Mesothelial cell of epicardium (in vitro differentiated cells): ENCODE results near the gene DTNB. TPM values are rescaled to one million over a fixed set of nuclear protein-coding genes. Genes with fewer than 3 reads are reported as not detected.

ENCODE experiments used
- DNase-seq, 2 experiments: peaks; one replicate each; pipeline ENCODE4 v3.0.0; 2021; ENCODE audit warnings: low spot score in 2 of 2; ENCODE audit not compliant: unreplicated experiment in 2 of 2
- H3K27ac Mint-ChIP-seq: 2 replicates; pipeline ENCODE4 v1.8.0; 2021; ENCODE audit warnings: mixed read lengths
- H3K27me3 Mint-ChIP-seq: 2 replicates; pipeline ENCODE4 v1.8.0; 2021; ENCODE audit warnings: low read depth, mixed read lengths
- H3K36me3 Mint-ChIP-seq: 2 replicates; pipeline ENCODE4 v1.8.0; 2021; ENCODE audit warnings: mixed read lengths
- H3K4me1 Mint-ChIP-seq: 2 replicates; pipeline ENCODE4 v1.8.0; 2021; ENCODE audit warnings: mixed read lengths
- H3K4me3 Mint-ChIP-seq: 2 replicates; pipeline ENCODE4 v1.8.0; 2021; ENCODE audit warnings: mild to moderate bottlenecking, moderate library complexity, mixed read lengths
- H3K9me3 Mint-ChIP-seq: 2 replicates; pipeline ENCODE4 v1.8.0; 2021; ENCODE audit warnings: mixed read lengths
- CTCF ChIP-seq: fragments of 200-600 bp; sonication (generic); IDR thresholded peaks from one replicate; pipeline ENCODE4 v1.5.0; 2021; ENCODE audit warnings: antibody characterized with exemption; ENCODE audit not compliant: unreplicated experiment
- total RNA-seq: library from RNA; stranded (reverse); gene quantifications from 3 replicates; pipeline ENCODE4 v1.2.1, GENCODE V29; 2021

DTNB gene
- total RNA-seq, 1 donor from 2014 or later: 36.3 TPM

GRCh38 chr2:25596516-25597244, 76.7 kb downstream of the DTNB start:
- DNase-seq: no peak
- Mint-ChIP-seq H3K9me3 (peaks cover 8% of the 10 kb centered on the region), H3K4me3 (no peak overlapping the region), H3K36me3 (peaks cover 9% of the 10 kb centered on the region), H3K4me1 (peaks cover 15% of the 10 kb centered on the region), H3K27me3 (no peaks in the 10 kb centered on the region), H3K27ac (peak overlapping the region; percentile 35)
- TF ChIP-seq CTCF: no peak

- H3K27ac Mint-ChIP-seq: no peak overlapping the region
- TF ChIP-seq CTCF: no peak
- H3K4me3 Mint-ChIP-seq: no peak overlapping the region
- peaks cover 8% of the 10 kb centered on the region for H3K9me3 Mint-ChIP-seq
- peaks cover 10% of the 10 kb centered on the region for H3K4me1 Mint-ChIP-seq
- no peak for DNase-seq
- peaks cover 9% of the 10 kb centered on the region for H3K36me3 Mint-ChIP-seq
- no peaks in the 10 kb centered on the region for H3K27me3 Mint-ChIP-seq
Measured at GRCh38 chr2:25595393-25595792, 78.0 kb downstream of the DTNB start.

- Mint-ChIP-seq H3K4me1 (peaks cover 10% of the 10 kb centered on the region), H3K4me3 (no peak overlapping the region), H3K36me3 (peaks cover 9% of the 10 kb centered on the region), H3K27ac (no peak overlapping the region), H3K9me3 (peaks cover 8% of the 10 kb centered on the region), H3K27me3 (no peaks in the 10 kb centered on the region)
- TF ChIP-seq CTCF: no peak
- DNase-seq: no peak
Measured at GRCh38 chr2:25594991-25595390, 78.4 kb downstream of the DTNB start.

- no peak for DNase-seq
- no peak overlapping the region for H3K4me3 Mint-ChIP-seq
- no peaks in the 10 kb centered on the region for H3K9me3 Mint-ChIP-seq
- peaks cover 3% of the 10 kb centered on the region for H3K36me3 Mint-ChIP-seq
- peaks cover 10% of the 10 kb centered on the region for H3K4me1 Mint-ChIP-seq
- H3K27me3 Mint-ChIP-seq: no peaks in the 10 kb centered on the region
- no peak for TF ChIP-seq CTCF
- H3K27ac Mint-ChIP-seq: no peak overlapping the region
Measured at GRCh38 chr2:25592766-25593292, 80.5 kb downstream of the DTNB start.

GRCh38 chr2:25590921-25591505, 82.4 kb downstream of the DTNB start:
- no peak for TF ChIP-seq CTCF
- no peak for DNase-seq
- Mint-ChIP-seq H3K27me3 (no peaks in the 10 kb centered on the region), H3K9me3 (no peaks in the 10 kb centered on the region), H3K36me3 (no peaks in the 10 kb centered on the region), H3K4me1 (peaks cover 12% of the 10 kb centered on the region), H3K27ac (no peak overlapping the region), H3K4me3 (no peak overlapping the region)
